CD4-positive, alpha-beta T cell treated with Interleukin-12 subunit alpha and Interleukin-12 subunit beta, for 1 hour (primary cell): Measurements from ENCODE around the gene SERPINA7.
"Not testable (repeated sequence)": the region's sequence is repeated elsewhere in the genome, so short reads cannot be mapped to it uniquely, and the experiment has no call there.

Experiments used
- DNase-seq: peaks from one replicate; pipeline ENCODE4 v3.0.0-alpha.2; 2020

Gene SERPINA7

GRCh38 chrX:106038625-106039024, at the start of gene SERPINA7:
Gene SERPINA7 (minus strand): TSS chrX:106038727. CDS start chrX:106037058, 1,669 bp downstream.
- DNase-seq, result no peak

- no peak for DNase-seq
Observed at GRCh38 chrX:106069048-106069447, 30.5 kb upstream of the SERPINA7 start.

GRCh38 chrX:106050054-106050453, 11.5 kb upstream of the SERPINA7 start:
- DNase-seq, result no peak

- DNase-seq, result no peak
Observed at GRCh38 chrX:106042296-106042695, 3.8 kb upstream of the SERPINA7 start.

GRCh38 chrX:106040861-106041260, 2.3 kb upstream of the SERPINA7 start:
- DNase-seq, result no peak

GRCh38 chrX:106039920-106040319, 1.4 kb upstream of the SERPINA7 start:
- no peak for DNase-seq

GRCh38 chrX:106037835-106038473, 573 bp downstream of the SERPINA7 start:
- no peak for DNase-seq

- DNase-seq, result no peak
Observed at GRCh38 chrX:106036716-106037115, 1.8 kb downstream of the SERPINA7 start.

GRCh38 chrX:106035064-106035463, 3.5 kb downstream of the SERPINA7 start:
- no peak for DNase-seq

- no peak for DNase-seq
Observed at GRCh38 chrX:106023947-106024346, 14.6 kb downstream of the SERPINA7 start.

GRCh38 chrX:106022238-106022637, 16.3 kb downstream of the SERPINA7 start:
- DNase-seq, result no peak

- no peak for DNase-seq
Observed at GRCh38 chrX:106014119-106014775, 24.3 kb downstream of the SERPINA7 start.

- no peak for DNase-seq
Observed at GRCh38 chrX:106009145-106009544, 29.4 kb downstream of the SERPINA7 start.

- no peak for DNase-seq
Observed at GRCh38 chrX:106007815-106008214, 30.7 kb downstream of the SERPINA7 start.

- DNase-seq, result no peak
Observed at GRCh38 chrX:106005684-106006083, 32.8 kb downstream of the SERPINA7 start.

- not testable (repeated sequence) for DNase-seq
Observed at GRCh38 chrX:106000609-106001008, 37.9 kb downstream of the SERPINA7 start.

- DNase-seq, result no peak
Observed at GRCh38 chrX:106000203-106000602, 38.3 kb downstream of the SERPINA7 start.

- DNase-seq, result no peak
Observed at GRCh38 chrX:105999294-105999693, 39.2 kb downstream of the SERPINA7 start.

- not testable (repeated sequence) for DNase-seq
Observed at GRCh38 chrX:105988487-105988886, 50.0 kb downstream of the SERPINA7 start.
